CD4-positive, alpha-beta T cell treated with Interleukin-4 for 1 hour (primary cell): ENCODE data around the gene ABHD17B.
"Not testable (repeated sequence)": the region's sequence is repeated elsewhere in the genome, so short reads cannot be mapped to it uniquely, and the experiment has no call there.

Experiments used
- DNase-seq, 2 donors: peaks; one replicate each; pipeline ENCODE4 v3.0.0-alpha.2; 2020 to 2022

Gene ABHD17B

DNA sequence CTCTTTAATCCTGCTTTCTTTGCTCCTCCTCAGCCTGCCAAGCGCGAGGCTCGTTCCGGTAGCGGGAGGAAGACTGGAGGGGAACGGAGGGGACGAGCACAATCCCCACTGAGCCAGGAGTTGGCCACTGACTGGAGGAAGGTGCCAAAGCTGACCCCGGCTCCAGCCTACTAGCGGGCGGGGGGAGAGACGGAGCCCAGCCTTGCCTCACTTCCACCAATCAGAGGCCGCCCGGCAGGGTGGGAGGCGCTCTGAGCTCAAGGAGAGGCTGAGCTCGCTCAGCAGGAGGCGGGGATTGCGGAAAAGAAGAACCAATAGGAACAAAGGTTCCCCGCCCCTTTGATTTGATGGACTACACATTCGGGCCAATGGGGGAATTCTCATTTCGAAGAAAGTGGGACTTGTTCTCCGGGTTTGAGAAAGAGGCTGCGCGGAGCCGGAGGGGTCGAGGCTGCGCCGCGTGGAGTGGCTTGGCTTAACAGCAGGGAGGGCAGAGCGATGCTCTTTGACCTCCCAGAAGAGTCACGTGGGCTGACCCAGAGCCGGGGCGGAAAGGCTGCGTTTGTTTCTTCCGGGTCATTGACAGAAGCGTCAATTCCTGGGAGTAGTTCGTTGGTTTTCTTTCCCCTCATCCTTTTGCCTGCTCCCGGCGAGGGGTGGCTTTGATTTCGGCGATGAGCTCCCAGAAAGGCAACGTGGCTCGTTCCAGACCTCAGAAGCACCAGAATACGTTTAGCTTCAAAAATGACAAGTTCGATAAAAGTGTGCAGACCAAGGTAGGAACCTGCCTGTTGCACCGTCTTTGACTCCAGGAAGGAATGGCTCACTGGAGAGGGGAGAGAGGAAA lies at the start of gene ABHD17B, which contains the start of gene C9orf85:
Gene ABHD17B, minus strand, starts transcription at position 133 of the 847 bp plus-strand sequence. CDS start 36,113 bp downstream, outside the sequence.
Gene C9orf85, plus strand, starts transcription at position 579 of the 847 bp plus-strand sequence. Its CDS starts 96 bp downstream, at position 675.
- DNase-seq = peak; percentile 98 to 99

- DNase-seq = no peak
These were observed 44.4 kb upstream of the ABHD17B start for GRCh38 chr9:71955300-71955915.

GRCh38 chr9:71954652-71955051 lies 43.7 kb upstream of the ABHD17B start:
- DNase-seq = not testable (repeated sequence)

GRCh38 chr9:71944754-71945375 lies 33.9 kb upstream of the ABHD17B start:
- no peak for DNase-seq

- DNase-seq = no peak
These were observed 31.1 kb upstream of the ABHD17B start for GRCh38 chr9:71941998-71942567.

GRCh38 chr9:71941060-71941568 lies 30.1 kb upstream of the ABHD17B start:
- no peak for DNase-seq

DNA sequence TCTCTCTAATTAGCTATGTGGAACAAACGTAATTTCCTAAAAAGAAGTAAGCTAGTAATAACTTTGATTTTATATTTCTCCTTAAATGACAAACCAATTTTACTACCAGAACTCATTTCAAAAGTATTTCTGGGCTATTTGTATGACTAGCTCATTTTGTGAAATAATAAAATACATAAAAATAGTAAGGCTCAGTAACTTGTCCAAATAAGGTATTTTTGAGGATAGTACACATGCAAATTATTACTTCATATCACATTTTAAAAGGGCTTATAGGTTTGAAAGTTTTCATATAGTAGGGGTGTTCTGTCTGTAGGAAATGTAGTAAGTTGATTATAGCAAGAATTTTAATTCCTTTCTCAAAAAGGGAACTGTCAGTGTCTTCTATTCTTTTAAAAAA lies 26.9 kb upstream of the ABHD17B start:
- DNase-seq = no peak

- no peak for DNase-seq
These were observed 26.2 kb upstream of the ABHD17B start for GRCh38 chr9:71937070-71937625.

DNA sequence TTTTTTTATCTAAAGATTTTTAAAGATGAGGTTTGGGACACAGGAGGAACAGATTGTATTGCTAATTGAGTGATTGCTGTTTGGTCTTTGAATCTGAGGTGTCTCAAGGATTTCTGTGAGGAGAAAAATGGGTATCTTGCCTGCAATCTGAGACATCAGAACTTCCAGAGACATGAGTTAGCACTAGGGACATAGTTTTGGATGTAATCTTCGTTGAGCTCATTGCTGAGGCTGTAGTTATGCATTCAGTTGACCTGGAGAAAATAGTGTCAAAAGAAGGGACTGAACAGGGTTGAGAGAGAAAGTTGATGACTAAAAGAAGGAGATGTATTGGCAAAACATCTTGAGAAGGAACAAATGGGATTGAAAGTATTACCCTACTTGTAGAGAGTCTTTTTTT lies 25.1 kb upstream of the ABHD17B start:
- DNase-seq = no peak

DNA sequence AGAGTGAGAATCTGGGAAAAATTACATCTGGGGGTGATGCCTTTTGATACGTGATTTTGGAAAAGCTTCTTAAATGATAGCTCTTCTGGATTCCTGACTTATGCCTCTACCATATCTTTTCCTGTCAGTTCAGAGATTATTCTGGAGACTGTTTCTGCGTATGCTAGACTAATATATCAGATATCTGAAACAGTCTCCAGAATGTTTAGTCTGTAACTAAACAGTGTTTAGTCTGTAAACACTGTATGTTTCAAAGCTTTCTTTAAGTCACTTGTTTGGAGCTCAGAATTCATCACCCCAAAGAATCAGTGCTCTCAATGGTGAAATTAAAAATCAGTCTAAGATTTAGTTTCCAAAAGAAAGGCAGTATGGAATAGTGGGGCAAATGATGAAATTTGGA lies 20.2 kb upstream of the ABHD17B start:
- DNase-seq = no peak

- DNase-seq = no peak
These were observed 18.9 kb upstream of the ABHD17B start for GRCh38 chr9:71929791-71930440.

- no peak for DNase-seq
These were observed 18.2 kb upstream of the ABHD17B start for GRCh38 chr9:71929223-71929622.

- no peak for DNase-seq
These were observed 17.8 kb upstream of the ABHD17B start for GRCh38 chr9:71928806-71929205.

DNA sequence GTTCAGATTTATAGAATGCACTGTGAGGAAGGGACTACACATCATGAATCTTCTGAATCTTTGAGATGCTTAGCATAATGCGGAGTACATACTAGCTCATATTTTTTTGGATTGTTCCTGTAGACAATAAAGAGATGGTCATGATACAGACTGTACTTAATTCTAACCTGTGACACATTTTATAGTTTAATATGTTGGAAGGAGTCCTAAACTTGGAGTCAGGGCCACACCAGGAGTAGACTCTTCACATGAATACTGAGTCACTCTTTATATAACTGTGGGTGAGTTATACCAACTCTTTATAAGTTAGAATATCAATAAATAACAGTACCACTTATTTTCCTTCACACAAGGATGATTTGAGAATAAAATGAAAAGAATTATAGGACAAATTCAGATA lies 17.4 kb upstream of the ABHD17B start:
- no peak for DNase-seq

DNA sequence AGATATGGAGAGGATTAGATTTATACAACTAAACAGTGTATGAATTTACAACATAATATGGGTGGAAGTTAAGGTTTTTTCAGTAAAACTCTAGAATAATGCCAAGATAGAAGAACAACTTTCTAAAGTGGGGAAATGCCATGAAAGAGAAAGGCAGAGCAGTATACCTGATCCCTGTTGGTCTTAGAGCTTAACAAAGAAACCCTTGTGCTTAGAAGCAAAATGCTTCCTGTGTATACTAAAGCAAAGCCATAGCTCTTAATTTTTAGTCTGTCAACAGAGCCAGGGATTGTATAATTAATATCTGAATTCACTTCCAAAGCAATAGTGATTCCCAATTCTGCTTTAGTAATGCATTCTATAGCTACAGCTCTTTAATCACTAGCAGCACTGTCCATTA lies 14.8 kb upstream of the ABHD17B start:
- no peak for DNase-seq

DNA sequence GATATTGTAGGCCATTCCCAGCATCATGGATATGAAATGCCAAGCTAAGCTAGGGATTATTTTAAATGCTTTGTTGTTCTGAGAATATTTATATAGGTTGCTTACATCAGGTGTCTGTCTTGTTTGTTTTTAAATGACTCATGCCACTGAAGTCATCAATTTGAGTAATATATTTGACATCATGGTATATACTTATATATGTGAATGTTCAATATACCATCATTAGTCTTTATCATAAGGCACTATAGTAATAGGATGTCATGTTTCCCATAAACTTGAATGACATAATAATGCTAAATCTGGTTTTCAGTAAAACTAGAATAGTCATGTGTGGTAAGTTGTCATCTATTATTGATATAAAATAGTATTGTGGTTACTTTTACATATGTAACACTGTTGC lies 13.6 kb upstream of the ABHD17B start:
- no peak for DNase-seq

DNA sequence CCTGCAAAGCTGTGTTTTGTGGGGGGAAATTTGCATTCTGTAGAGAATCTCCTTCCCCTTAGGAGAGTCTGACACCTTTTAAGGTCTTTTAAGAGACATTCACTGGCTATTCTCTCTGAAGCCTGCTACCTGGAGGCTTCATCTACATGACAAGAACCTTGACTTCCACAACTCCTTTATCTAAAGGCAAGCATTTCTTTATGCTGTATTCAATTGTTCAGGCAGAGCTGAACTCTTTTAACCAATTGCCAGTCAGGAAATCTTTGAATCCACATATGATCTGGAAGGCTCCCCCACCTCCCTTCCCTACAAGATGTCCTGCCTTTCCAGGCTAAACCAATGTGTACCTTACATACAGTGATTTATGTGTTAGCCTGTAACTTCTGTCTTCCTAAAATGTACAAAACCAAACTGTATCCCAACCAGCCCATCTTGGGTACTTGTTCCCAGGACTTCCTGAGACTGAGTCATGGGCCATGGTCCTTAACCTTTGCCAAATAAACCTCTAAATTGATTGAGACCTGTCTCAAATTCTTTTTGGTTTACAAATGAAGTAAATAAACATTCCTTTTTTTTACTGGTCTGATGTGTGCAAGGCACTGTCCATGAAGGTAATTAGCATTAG lies 10.3 kb upstream of the ABHD17B start:
- no peak for DNase-seq

DNA sequence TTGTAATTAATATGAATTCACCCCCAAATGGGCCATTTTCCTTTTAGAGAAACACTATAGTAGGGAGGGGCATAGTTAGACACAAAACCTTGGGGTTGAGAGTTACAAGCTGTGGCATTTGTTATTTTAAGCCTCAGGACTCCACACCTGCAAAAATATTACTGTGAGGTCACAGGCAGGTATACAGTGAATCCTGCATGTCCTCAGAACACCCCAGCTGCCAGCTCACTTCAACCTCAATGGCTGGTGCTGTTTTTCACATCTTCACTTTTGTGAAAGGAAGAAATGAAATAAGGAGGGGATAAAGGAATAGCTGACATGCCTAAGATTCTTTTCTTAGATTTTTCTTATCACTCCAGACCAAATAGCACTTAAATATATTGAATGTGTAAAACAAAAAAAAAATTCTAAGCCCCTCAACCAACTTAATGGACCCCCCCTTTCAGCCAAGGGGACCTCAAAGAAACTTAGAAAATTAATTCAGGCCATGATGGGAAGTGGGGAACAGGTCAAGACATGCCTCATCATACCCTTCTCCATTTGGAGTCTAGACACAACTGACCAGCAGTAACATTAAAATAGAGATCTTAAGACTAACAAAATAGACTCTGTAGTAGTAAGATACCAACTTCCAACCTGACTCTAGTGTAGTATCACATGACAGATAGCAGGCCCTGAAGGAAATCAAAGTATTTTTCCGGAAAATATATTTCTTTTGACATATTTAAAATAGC lies 9.6 kb upstream of the ABHD17B start:
- no peak for DNase-seq

DNA sequence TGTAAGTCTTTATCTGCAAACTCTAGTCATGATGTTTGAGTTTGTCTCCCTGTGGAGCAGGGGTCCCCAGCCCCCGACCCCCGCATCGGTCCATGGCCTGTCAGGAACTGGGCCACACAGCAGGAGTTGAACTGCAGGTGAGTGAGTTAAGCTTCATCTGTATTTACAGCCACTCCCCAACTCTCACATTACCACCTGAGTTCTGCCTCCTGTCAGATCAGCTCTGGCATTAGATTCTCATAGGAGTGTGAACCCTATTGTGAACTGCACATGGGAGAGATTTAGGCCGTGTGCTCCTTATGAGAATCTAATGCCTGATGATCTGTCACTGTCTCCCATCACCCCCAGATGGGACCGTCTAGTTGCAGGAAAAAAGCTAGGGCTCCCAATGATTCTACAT lies 7.4 kb upstream of the ABHD17B start:
- DNase-seq = no peak

DNA sequence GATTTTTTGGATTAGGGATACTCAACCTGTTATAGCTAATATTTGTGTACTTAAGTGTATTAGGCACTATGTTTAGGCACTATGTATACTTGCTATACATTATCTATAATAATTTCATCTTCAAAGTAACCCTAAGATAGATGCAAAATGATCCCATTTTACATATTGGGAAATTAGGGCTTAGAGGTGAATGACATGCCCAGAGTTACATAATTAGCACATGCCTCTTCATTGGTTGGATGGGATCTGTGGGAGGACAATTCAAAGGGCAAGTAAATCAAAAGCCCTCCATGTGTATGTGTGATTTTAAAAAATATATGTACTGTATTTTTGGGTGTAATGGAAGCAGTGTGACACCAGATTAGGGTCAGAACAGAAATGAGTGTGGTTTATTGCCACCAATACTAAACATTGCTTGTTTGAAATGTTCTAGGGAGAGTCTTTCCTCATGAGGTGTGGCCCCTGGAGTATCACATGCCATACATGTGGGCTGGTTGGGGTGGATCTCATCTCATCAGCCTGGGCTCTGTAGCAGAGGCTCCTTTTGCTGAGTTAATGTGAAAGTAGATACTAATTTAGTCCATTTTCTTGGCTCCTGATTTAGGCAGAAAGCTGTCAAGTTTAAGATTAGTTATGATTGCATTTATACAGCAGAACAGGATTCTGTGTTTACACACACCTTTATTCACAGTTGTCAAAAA lies 6.0 kb upstream of the ABHD17B start:
- DNase-seq = no peak

DNA sequence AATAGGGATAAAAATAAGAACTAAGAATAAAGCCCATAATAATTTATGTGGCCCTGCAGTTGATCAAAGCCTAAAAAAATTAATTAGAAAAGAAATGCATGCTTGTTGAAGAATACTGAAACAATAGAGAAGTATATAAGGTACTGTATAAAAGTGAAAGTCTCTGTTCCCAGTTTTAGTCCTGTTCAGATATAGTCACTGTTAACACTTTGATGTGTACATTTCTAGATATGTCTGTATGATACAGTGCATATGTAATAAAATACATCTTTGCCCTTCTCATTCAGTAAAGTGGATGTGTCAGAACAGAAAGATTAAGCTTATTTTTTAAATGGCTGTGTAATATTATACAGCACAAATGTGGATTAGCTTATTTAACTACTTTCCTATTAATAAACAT lies 4.5 kb upstream of the ABHD17B start:
- no peak for DNase-seq
